Activated CD8-positive, alpha-beta memory T cell treated with anti-CD3 and anti-CD28 coated beads for 24 hours (primary cell): ENCODE data around the gene PRC1.
A peak's percentile ranks its signal among the peaks of the same experiment; 100 is the strongest.

Source experiments
- DNase-seq: peaks from one replicate; pipeline ENCODE4 v3.0.0-alpha.2; 2020

The PRC1 gene

GRCh38 chr15:90953947-90954711, 40.2 kb downstream of the PRC1 start:
- DNase-seq, result no peak

GRCh38 chr15:90952901-90953677, 41.2 kb downstream of the PRC1 start:
- DNase-seq, result no peak

DNA sequence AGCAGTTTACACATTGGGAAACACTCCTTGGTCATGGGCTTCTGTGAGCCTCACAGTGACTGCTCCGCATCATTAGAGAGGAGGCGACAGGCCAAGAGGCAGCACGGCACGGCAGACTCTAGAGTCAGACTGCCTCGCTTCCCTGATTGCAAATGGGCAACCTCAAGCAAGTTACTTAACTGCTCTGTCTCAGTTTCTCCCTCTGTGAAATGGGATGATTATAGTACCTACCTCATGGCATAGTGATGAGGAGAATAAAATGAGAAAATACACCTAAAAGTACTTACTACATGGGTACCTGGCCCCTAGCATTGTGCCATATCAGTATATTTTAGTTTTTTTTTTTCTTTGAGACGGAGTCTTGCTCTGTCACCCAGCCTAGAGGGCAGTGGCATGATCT, 43.7 kb downstream of the PRC1 start:
- no peak for DNase-seq

- DNase-seq, result no peak
Observed at GRCh38 chr15:90949979-90950675, 44.2 kb downstream of the PRC1 start.

GRCh38 chr15:90948506-90948905, 45.8 kb downstream of the PRC1 start:
- DNase-seq, result no peak

- DNase-seq, result no peak
Observed at GRCh38 chr15:90947577-90948357, 46.6 kb downstream of the PRC1 start.

DNA sequence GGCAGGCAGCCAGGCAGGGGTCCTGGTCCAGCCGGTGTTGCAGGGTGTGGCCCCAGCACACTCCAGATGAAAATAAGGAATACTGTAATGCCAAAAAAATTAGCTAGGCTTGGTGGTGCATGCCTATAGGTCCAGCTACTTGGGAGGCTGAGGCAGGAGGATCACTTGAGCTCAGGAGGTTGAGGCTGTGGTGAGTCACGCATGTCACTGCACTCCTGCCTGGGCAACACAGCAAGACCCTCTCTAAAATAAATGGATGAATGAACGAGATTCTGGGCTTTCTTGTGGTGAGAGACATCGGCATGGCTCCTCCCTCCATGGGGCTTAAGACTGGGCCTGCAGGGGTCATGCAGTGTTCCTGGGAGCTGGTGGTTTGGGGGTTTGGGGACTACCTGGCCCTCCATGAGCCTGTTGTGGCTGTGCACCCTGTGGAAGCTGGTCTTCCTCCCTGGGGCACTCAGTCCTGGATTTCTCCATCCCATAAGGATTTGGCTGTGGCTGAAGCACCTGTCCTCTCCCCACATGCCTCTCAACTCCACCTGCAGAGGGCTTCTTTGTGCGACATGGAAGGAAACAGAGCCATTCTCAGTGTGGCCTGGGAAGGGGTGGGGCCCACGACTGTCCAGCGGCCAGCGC, 47.3 kb downstream of the PRC1 start:
- DNase-seq, result no peak

DNA sequence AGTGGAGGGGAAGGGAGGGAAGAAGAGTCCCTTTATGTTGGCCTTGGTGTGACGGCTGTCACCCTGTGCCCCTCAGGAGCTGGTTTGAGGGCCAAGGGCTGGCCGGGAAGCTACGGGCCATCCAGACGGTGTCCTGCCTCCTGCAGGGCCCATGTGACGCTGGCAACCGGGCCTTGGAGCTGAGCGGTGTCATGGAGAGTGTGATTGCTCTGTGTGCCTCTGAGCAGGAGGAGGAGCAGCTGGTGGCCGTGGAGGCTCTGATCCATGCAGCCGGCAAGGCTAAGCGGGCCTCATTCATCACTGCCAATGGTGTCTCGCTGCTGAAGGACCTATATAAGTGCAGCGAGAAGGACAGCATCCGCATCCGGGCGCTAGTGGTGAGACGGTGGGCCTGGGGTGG, 47.8 kb downstream of the PRC1 start:
- DNase-seq, result no peak

DNA sequence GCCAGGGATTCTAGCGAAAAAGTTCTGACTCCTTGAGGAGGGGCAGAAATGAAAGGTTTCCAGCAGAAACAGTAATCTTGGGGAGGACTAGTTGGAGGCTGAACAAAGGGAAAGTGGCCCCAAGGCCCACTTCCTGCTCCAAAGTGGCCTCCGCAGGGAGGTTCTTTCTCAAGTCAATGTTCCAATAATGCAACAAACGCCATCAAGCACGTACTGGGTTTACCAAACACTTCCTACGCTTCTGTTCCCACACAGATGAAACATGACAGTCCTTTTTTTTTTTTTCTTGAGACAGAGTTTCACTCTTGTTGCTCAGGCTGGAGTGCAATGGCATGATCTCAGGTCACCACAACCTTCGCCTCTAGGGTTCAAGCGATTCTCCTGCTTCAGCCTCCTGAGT, 49.2 kb downstream of the PRC1 start:
- DNase-seq, result no peak

DNA sequence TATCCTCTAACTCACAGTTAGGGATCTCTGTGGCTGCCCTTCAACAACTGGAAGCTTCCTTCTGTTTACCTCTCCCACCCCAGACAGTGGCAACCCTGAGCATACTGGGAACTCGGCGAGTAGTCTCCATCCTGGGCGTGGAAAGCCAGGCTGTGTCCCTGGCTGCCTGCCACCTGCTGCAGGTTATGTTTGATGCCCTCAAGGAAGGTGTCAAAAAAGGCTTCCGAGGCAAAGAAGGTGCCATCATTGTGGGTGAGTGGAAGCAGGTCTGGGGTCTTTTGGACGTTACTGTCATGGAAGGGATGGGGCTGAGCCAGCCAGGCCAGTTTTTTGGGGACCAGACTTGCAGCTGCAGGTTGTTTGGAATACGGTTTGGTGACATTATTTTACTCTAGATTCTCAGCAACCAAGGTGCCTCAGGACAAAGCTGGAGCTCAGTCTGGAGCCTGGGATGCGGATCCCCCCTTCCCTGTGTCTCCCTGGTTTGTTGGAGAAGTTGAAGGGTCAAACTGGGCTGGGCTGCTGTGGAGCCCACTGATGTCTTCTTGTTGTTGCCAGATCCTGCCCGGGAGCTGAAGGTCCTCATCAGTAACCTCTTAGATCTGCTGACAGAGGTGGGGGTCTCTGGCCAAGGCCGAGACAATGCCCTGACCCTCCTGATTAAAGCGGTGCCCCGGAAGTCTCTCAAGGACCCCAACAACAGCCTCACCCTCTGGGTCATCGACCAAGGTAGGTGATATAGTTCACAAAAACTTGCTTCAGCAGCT, 51.8 kb downstream of the PRC1 start:
- no peak for DNase-seq

DNA sequence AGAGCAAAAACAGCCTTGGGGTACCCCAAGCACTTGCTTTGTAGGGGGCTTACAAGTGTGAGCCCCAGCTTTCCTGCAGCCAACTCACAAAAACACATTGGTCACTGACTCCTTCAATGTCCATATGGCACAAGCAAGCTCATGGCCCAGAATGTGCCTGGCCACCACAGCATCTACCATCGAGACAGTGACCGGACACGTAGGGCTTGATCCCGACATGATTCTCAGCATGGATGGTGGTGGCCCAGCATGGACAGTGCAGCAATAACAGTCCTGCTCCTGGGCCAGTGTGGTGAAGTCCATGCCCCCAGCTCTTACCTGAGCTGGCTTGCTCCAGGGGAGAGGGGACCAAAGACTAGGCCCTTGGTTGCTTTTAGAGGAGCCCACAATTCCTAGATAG, 53.3 kb downstream of the PRC1 start:
- no peak for DNase-seq

DNA sequence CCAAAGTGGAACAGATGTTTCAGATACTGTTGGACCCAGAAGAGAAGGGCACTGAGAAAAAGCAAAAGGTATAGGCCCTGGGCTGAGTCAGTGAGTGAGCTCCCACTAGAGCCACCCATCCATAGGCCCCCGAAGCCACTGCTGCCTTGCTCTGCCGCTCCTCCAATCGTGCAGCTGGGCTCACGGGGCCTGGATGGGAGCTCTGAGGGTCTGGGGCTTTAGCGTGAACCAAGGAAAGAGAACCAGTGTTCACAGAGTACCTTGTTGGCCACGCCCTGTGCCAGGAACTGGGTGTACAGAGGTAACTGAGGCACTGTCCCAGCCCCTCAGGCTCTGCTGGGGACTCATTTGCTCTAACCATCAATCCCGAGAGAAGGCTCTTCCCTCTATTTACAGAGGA, 54.6 kb downstream of the PRC1 start:
- no peak for DNase-seq

DNA sequence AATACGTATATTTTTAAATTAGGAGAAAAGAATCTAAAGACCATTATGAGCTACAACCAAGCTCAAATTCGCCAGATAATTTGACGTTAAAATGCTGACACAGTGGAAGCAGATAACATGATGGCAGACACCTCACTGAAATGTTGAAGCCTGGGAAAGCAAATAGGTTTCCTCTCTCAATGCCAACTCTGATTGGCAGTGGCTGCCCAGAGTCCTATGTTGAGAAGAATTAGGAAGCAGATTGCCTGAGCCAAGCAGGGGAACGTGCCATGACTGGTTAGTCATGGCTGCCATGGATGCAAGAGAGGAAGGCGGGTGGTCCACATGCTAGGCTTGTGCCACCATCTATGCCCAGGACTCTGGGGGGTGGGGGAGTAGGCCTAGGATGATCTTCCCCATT, 56.1 kb downstream of the PRC1 start:
- no peak for DNase-seq

GRCh38 chr15:90936823-90937222, 57.5 kb downstream of the PRC1 start:
- DNase-seq, result no peak

DNA sequence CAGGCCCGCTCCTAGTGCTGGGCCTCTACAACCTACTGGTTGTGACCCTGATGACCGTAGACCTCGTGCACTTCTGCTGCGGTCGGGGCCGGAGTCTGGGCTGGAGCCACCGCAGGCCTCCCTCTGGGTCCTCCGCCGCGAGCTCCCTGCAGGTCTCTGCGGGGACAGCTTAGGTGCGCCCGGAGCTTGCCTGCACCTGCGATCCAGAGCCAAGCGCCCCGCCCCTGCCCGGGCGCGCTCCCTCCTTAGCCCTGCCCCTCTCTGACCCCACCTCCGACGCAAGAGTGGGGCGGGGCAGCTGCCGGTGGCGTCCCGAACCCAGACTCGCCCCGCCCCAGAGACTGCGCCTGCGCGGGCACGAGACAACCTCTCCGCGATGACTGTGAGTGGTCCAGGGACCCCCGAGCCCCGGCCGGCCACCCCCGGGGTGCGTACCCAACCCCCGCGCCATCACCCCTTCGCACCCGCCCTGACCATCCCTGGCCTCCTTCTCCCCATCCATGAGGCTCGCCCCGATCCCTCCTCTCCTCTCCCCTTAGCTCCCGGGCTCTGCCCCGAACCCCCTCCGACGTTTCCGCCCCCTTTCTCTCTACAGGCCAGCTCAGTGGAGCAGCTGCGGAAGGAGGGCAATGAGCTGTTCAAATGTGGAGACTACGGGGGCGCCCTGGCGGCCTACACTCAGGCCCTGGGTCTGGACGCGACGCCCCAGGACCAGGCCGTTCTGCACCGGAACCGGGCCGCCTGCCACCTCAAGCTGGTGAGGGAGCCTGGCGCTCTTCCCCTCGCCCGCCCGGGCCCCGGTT, 59.2 kb downstream of the PRC1 start, which contains the start of gene UNC45A:
UNC45A (plus strand) TSS at position 337 of the 803 bp plus-strand sequence; CDS start at position 377, 40 bp downstream.
- DNase-seq, result peak; percentile 98

- peak; percentile 93 for DNase-seq
Observed at GRCh38 chr15:90934256-90934948, 59.9 kb downstream of the PRC1 start.

GRCh38 chr15:90933301-90933700, 61.0 kb downstream of the PRC1 start:
- DNase-seq, result no peak

DNA sequence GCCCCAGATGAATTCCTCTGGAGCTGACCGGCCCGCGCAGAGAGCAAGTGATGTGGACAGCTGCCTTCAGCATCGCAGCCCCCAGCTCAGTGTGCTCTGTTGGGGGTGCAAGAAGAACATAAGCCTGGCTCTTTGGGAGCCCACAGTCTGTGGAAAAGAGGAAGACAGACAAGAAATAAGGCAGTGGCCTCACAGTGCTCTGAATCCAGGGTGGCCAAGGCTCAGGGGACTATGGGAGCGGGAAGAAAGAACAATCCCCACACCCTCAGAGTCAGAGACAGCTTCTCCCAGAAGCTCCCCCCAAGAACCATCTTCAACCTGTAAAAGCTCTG, 61.7 kb downstream of the PRC1 start:
- DNase-seq, result no peak

DNA sequence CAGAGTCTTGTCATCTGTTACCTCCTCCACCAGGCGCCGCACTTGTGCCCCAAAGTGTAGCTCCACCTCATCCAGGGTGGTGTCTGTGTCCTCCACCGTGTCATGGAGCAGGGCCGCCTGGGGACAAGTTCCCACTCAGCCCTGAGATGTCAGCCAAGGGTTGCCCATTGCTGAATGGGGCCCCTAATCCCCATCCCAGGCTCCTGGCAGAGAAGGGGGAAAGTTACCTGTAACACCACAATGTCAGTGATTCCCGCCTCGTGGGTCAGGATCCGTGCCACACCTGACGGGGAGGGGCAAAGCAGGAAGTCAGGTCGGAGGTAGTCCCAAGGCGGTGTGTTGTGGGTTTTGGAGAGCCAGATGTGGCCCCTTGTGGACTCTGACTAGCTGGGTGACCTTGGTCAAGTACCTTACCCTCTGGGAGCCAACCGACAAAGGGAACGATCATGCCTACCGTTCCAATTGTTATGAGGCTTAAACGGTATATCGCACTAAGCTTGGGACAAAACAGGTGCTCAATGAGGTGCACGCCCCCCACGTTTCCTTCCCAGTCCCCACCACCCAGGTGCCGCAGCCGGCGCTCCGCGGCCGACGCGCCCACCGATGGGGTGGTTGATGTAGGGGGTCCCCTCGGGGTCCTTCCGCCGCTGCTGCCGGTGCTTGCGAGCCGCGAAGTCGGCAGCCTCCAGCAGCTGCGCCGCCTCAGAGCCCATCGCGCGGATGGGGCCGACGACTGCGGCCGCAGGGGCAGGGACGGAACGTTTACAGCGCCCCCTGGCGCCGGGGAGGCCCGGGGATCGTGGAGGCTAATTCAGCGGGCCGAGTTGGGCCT, 62.3 kb downstream of the PRC1 start, which contains the start of gene HDDC3:
HDDC3 (minus strand) TSS at position 722 of the 832 bp plus-strand sequence; CDS start at position 713, 9 bp downstream.
- peak; percentile 97 for DNase-seq
